DOHH2 (cell line): ENCODE data around the gene MRM1.

Experiments
- CTCF ChIP-seq: fragments of 200-600 bp; sonication (generic); IDR thresholded peaks from one replicate; pipeline ENCODE4 v1.5.1; 2014; ENCODE audit warnings: antibody characterized with exemption, mild to moderate bottlenecking, low read depth, low read length; ENCODE audit not compliant: poor library complexity, severe bottlenecking
- EZH2phosphoT487 ChIP-seq: fragments of 200-600 bp; sonication (generic); IDR thresholded peaks from 2 replicates; pipeline ENCODE4 v1.6.1; 2017; ENCODE audit warnings: borderline replicate concordance, mild to moderate bottlenecking, antibody characterized with exemption, low read length, moderate library complexity, mixed read lengths

- TF ChIP-seq CTCF, result no peak
- no peak for TF ChIP-seq EZH2phosphoT487
These were observed 46.3 kb downstream of the MRM1 start for GRCh38 chr17:36647636-36648035.
